ENCODE results near the gene ATG7.

ATG7 gene

DNA sequence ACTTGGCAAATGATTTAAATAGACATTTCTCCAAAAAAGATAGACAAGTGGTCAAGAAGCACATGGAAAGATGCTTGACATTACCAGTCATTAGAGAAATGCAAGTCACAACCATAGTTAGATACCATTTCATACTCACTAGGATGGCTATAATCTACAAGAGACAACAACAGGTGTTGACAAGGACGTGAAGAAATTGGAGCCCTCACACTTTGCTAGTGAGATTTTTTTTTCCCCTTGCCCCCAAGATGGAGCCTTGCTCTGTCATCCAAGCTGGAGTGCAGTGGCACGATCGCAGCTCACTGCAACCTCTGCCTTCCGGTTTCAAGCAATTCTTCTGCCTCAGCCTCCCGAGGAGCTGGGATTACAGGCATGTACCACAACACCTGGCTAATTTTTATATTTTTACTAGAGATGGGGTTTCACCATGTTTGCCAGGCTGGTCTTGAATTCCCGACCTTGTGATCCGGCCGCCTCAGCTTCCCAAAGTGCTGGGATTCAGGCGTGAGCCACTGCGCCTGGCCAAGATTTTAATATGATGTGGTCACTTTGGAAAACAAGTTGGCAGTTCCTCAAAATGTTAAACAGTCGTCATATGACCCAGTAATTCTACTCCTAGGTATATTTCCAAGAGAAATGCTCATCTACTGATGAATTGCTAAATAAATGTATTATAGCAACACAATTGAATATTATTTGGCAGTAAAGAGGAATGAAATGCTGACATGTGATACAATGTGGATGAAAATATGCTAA, 103.3 kb downstream of the ATG7 start:
- TF ChIP-seq, protein P1, sequence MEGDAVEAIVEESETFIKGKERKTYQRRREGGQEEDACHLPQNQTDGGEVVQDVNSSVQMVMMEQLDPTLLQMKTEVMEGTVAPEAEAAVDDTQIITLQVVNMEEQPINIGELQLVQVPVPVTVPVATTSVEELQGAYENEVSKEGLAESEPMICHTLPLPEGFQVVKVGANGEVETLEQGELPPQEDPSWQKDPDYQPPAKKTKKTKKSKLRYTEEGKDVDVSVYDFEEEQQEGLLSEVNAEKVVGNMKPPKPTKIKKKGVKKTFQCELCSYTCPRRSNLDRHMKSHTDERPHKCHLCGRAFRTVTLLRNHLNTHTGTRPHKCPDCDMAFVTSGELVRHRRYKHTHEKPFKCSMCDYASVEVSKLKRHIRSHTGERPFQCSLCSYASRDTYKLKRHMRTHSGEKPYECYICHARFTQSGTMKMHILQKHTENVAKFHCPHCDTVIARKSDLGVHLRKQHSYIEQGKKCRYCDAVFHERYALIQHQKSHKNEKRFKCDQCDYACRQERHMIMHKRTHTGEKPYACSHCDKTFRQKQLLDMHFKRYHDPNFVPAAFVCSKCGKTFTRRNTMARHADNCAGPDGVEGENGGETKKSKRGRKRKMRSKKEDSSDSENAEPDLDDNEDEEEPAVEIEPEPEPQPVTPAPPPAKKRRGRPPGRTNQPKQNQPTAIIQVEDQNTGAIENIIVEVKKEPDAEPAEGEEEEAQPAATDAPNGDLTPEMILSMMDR (IDR thresholded peaks at IDR 0.05): no peak

DNA sequence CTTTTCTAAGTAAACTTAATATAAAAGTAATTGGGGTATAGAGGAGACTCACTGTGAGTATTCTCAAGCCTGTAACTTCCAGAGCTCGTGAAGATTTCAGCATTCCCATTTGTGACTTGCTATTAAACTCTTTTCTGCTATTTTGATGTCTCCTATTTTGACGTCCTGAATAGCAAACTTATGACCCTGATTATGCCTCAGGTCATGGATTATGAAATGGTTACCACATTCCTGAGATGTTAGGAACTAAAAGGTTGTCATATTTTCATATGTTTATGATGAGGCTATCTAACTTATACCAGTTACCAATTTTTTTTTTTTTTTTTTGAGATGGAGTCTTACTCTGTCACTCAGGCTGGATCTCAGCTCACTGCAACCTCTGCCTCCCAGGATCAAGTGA, 105.5 kb downstream of the ATG7 start:
- TF ChIP-seq, protein P1 (IDR thresholded peaks at IDR 0.05): no peak

DNA sequence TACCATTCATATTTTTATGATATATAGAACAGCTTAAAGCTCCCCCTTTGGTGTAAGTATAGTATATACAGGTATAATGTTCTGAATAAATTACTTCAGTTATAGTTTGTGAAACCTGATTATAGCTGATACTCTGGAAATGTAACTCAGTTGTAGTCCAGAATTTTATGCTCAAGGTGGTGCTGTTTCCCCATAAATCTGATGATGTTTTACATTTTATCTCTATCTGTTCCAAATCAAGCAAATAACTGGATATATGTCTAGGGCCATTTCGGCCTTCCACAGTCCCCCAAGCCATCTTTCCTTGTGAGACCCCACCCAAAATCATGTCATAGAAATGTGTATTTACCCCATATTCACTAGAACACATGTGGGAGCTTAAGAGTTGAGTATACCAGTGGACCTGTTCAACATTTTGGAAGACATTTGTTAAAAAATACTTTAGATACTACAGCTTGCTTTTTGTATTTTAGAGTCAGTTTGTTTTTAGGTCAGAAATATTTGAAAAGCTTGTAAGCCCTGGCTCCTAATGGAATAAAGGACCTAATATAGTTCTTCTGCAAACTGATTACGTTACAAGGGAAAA, 107.1 kb downstream of the ATG7 start:
- TF ChIP-seq, protein P1 (IDR thresholded peaks at IDR 0.05): peak; percentile 60

DNA sequence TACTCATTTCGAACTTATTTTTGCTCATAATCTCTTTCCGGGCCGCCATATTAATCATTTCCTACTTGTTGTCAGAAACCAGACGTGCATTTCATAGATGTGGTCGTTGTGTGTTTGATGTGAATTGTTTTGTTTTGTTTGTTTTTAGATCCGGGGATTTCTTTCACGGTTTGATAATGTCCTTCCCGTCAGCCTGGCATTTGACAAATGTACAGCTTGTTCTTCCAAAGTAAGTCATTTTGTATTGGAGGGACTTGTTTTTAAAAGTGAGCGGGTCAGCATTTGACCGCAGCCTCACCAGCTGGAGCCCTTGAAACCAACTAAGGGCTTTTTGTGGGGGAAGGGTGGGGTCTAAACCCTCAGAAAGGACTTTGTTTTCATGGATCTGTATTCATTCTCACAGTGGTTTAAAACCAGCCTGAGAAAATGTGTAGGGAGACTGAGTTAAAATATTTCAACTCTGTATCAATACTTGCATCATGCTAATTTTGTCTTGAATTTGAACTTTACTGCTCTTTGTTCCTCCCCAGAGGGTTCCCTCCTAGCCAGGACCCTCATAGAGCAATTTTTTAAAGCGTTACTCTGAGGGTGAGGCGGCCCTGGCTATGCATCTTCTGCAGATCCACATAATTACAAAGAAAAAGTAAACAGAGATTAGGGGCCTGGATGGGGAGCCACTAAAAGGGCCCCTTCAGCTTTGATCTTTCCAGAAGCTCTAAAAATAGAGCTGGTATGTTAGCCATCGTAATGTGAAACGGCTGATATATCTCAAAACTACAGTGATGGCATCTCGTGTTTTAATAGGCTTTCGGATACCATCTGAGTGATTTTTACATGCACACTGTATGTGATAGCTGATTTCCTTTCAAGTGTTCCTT, 107.9 kb downstream of the ATG7 start:
- TF ChIP-seq, protein P1 (IDR thresholded peaks at IDR 0.05): no peak

DNA sequence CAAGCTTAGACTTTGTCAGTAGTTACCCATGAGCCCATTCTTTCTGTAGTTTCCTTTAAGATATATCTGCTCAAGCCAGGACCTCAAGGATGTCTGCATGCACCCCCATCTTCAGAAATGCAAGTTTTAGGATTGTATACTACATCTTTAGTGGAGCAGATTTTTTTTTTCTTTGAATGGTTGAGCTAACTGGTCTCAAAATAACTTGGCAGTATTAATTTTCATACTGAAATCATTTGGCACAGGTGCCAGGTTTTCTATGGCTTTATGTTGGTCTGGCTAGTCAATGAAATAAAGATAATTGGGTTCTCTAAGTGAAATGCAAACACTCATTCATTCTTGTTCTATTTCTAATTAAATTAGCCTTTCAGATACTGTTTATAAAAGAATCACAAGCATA, 108.9 kb downstream of the ATG7 start:
- TF ChIP-seq, protein P1 (IDR thresholded peaks at IDR 0.05): no peak

DNA sequence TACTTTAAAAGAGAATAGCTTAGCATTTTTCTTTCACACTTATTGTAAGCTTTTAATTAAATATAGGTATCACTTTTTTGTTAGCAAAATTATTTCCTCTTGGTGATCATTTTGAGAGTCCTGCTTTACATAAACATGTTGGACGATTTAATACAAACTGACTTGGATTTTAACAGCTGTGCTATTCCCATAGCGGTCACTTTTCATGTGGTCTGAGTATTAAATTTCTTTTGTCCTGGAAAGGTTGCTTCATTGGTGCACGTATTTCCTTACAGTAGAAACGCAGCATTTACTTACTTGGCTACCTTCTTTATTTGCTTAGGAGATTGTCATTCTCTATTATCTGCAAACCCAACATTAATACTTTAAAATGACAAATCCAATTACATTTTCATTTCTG, 109.4 kb downstream of the ATG7 start:
- TF ChIP-seq, protein P1 (IDR thresholded peaks at IDR 0.05): no peak

DNA sequence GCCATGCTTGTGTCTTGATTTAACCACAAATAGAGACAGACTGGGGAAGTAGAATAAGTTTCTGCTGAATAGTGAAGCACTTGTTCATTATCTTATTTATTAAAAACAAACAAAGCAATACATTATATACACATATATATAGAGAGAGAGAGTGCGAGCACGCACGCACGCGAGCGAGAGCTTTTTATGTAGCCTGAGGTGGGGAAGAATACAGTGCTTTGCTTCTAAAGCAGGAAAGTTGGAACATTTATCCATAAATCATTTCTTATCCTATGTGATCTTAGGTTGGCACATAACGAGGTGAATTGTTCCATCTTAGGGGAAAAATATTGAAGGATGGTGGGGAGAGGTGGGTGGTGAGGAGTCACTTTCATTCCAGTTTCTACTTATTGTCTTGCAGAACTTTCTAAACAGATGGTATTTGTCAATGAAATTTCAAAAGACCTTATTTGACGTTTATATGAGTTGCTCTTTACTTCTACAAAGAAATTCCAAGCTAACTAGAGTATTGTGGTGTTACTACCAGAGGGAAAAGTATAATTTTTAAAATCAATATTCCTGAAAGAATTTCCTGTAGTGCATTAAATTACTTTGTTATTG, 110.0 kb downstream of the ATG7 start:
- TF ChIP-seq, protein P1 (IDR thresholded peaks at IDR 0.05): no peak
